Jurkat, Clone E6-1 (cell line): ENCODE results near the gene LCORL.
A peak's percentile ranks its signal among the peaks of the same experiment; 100 is the strongest.
"Not testable (repeated sequence)": the region's sequence is repeated elsewhere in the genome, so short reads cannot be mapped to it uniquely, and the experiment has no call there.

ENCODE experiments used
- DNase-seq: peaks from one replicate; pipeline ENCODE4 v3.0.0-alpha.2; 2011; ENCODE audit warnings: low read depth, low spot score
- H3K4me3 ChIP-seq: 2 replicates; pipeline ENCODE4 v1.5.1; 2011; ENCODE audit warnings: mild to moderate bottlenecking, low read length, control low read depth, moderate library complexity

LCORL gene

GRCh38 chr4:18021470-18021719 is 160 bp downstream of the LCORL start:
- DNase-seq, result no peak
- H3K4me3 ChIP-seq, result peak overlapping the region; percentile 82

DNA sequence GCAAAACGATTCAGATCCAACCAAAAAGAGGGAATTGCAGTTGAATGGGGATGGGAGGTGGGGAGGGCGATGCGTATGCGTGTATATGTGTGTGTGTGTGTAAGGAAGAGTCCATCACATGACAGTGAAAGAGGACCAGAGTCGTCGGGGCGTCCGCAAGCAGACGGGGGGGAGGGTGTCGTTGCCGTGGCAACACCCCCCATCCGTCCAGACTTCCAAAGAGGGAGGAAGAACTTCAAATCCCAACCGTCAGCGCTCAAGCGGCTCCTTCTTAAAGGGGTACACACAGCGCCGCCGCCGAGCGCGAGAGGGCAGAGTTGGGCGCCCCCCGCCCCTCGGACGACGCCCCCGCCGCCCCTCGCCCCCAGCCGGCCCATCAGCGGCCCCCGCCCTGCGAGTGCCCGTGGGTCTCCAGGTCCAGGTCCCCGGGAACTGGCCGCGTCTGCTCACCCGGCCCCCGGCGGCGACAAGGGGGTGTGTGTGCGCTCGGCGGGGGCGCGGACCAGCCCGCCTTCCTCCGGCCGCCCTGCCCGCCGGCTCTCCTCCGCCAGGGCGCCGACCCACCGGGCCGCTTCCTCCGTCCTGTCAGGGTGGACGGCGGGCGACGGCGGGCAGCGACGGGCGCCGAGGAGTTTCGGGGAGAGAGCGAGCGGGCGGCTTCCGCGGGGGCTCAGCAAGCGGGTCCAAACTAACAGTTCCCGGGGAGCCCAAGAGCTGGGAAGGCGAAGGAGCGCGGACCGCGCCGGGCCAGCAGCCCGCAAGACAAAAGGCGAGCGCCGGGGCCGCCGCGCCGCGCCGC is 685 bp downstream of the LCORL start:
- DNase-seq, result peak; percentile 65
- H3K4me3 ChIP-seq, result peak overlapping the region; percentile 82

DNA sequence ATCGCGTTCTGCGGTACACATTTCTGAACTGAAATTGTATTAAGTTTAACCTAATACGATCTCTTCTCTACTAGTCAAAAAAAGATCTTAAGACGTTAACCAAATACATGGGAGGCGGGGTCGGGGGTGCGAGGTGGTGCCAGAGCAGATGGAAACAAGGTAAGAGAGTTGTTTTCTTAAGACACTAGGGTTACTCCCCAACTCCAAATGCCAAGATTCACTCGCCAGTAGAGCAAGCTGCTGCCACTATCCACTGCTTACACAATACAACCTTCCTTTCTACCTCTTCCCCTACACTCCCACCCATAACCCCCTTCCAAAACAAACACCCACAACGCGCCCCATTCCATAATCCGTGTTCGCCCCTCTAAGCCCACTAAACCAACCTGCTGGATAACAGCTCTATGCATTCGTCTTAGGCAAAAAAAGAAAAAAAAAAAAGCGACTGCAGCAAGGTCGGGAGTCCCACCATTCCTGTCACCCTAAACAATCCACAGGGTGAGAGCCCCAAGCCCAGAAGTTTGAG is 1.3 kb downstream of the LCORL start:
- H3K4me3 ChIP-seq, result peak overlapping the region; percentile 82
- DNase-seq, result peak; percentile 22

- H3K4me3 ChIP-seq, result no peak overlapping the region
- no peak for DNase-seq
Measured at GRCh38 chr4:18014269-18014668, 7.3 kb downstream of the LCORL start.

DNA sequence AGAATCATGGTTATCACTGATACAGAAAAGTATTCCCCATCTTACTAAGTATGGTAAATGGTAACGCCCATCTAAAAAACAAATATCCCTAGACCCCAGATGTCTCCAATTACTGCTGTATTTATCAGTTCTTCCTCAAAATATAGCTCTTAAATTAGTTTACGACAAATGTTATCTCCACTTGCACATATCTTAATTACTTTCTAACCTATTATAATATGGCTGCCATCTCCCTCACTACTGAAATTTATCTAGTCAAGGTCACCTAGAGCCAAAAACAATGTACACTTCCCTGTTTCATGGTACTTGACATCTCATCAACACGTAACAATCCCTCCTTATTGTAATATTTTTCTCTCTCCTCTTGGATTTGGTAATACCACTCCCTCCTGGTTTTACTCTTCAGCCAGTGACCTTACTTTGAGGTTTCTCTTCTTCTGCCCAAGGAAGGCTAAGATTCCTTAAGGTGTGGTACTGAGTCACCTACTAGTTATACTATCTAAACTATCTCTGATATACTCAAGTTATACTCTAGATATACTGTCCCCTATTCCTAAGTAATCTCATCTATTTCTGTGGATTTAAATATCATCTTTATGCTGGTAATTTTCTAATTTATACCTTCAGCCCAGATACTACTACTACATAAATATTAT is 8.6 kb downstream of the LCORL start:
- DNase-seq, result no peak
- H3K4me3 ChIP-seq, result no peak overlapping the region

GRCh38 chr4:18012134-18012806 is 9.3 kb downstream of the LCORL start:
- no peak overlapping the region for H3K4me3 ChIP-seq
- DNase-seq, result no peak

GRCh38 chr4:18007625-18008024 is 13.9 kb downstream of the LCORL start:
- DNase-seq, result no peak
- H3K4me3 ChIP-seq, result no peak overlapping the region

DNA sequence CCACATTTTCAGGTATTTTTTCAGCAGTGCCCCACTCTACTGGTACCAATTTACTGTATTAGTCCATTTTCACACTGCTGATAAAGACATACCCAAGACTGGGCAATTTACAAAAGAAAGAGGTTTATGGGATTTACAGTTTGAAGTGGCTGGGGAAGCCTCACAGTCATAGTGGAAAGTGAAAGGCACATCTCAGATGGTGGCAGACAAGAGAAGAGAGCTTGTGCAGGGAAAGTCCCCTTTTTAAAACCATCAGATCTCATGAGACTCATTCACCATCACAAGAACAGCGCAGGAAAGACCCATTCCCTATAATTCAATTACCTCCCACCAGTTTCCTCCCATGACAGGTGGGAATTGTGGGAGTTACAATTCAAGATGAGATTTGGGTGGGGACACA is 15.1 kb downstream of the LCORL start:
- DNase-seq, H3K4me3 ChIP-seq: not testable (repeated sequence)

DNA sequence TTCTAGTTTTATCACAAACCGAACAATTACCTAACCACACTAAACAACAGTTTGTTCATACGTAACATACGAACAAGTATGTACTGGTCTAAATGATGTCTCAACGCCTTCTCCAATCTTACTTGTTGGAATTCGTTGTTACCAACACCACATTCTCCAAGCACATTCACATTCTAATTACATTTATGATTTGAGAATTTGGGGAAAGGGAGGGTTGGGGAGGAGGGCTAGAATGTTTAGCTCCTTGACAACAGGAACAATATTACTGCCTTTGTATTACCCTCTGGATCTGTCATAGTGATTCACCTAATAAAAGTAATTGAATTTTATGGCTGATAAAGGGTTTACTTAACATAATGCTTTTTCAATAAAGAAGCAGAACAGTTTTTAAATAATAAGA is 24.4 kb downstream of the LCORL start:
- DNase-seq, result no peak
- no peak overlapping the region for H3K4me3 ChIP-seq

- DNase-seq, result no peak
Measured at GRCh38 chr4:17995165-17995564, 26.4 kb downstream of the LCORL start.

GRCh38 chr4:17985832-17986231 is 35.7 kb downstream of the LCORL start:
- no peak for DNase-seq
- no peak overlapping the region for H3K4me3 ChIP-seq

More at GRCh38 chr4:17995165-17995564, 26.4 kb downstream of the LCORL start:
- no peak overlapping the region for H3K4me3 ChIP-seq

- no peak overlapping the region for H3K4me3 ChIP-seq
- DNase-seq, result no peak
Measured at GRCh38 chr4:17981063-17981462, 40.5 kb downstream of the LCORL start.

DNA sequence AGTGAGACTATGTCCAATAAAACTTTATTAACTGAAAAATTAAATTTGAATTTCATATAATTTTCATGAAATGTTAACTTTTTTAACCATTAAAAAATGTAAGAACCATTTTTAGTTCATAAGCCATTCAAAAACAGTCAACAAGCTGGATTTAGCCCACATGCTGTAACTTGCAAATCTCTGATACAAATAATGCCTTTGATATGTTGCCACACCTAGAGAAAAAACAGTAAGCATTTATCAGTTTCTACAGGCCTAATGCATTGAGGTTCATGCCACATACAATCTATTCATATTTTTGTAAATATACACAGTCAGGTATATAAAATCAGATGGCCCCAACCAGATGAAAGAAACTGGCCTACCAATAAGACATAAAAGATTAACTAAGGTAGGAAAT is 52.8 kb downstream of the LCORL start:
- no peak overlapping the region for H3K4me3 ChIP-seq
- DNase-seq, result no peak

DNA sequence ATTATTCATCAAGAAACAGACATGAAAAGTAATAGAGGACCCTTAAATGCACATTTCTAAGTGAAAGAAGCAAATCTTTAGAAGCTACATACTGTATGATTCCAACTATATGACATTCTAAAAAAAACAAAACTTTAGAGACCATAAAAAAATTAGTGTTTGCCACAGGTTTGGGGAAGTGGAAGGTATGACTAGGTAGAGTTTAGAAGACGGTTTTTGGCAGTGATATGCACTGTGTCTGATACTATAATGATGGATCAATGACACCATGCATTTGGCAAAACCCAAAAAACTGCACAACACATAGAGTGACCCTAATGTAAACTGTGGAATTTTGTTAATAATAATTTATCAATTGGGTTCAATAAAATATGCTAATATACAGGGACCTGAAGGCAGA is 54.5 kb downstream of the LCORL start:
- DNase-seq, result no peak
- no peak overlapping the region for H3K4me3 ChIP-seq

DNA sequence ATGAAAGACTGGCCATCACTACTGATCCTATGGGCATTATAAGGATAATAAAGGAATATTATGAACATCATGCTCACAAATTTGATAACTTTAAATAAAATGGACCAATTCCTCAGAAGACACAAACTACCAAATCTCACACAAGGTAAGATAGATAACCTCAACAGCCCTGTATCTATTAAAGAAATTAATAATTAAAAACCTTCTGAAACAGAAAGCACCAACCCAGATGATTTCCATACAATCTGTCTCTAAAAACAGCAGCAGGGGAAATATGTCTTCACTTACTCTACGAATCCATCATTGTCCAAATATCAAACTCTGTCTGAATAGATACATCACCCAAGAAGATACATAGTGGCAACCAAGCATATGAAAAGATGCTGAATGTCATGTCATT is 55.2 kb downstream of the LCORL start:
- DNase-seq, result no peak
- no peak overlapping the region for H3K4me3 ChIP-seq

GRCh38 chr4:17964576-17964975 is 57.0 kb downstream of the LCORL start:
- DNase-seq, result no peak
- H3K4me3 ChIP-seq, result no peak overlapping the region

DNA sequence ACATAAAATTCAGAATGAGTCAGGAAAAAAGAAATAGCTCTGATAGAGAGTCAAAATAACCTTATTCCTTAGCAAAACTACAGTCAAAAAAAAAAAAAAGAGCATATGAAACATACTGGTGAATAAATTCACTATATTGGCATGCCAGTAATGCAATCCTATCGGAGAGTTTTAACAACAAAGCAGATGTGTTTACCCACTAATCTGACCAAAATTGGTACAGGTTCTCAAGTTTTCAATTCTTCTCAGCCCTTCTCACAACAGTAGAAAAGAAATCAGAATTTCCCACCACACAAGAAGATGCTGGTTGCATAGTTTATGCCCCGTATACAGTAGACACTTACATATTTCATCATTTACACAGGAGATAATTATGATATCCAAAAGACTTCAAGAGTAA is 59.4 kb downstream of the LCORL start:
- no peak for DNase-seq
- H3K4me3 ChIP-seq, result no peak overlapping the region

DNA sequence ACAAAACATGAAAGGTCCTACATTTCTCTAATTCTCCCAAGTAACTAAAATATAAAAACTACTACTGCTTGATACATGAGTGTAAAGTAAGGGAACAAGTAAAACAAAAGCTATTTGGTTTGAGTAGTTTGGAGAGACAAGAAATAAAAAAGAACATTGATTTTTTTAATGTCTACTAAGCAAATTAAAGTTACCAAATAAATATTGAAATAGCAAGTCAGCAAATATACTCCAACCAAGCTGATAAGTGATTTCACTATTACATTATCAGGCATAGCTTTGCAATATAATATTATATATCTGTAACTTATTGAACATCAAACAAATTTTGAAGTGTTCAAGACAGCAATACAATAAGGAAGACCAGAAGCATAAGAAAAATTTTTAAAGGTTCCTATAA is 60.3 kb downstream of the LCORL start:
- H3K4me3 ChIP-seq, result no peak overlapping the region
- DNase-seq, result no peak

- no peak overlapping the region for H3K4me3 ChIP-seq
- no peak for DNase-seq
Measured at GRCh38 chr4:17958181-17958580, 63.4 kb downstream of the LCORL start.

GRCh38 chr4:17957688-17958087 is 63.9 kb downstream of the LCORL start:
- no peak for DNase-seq
- H3K4me3 ChIP-seq, result no peak overlapping the region
